IMR-90 (cell line): ENCODE data around the gene DPH6. TPM values are rescaled to one million over a fixed set of nuclear protein-coding genes. Genes with fewer than 3 reads are reported as not detected.

ENCODE experiments used
- ATAC-seq: fragments of 200-7000 bp; cut with Tn5 transposase; 2 replicates; pipeline ENCODE4 v1.9.1; 2020; ENCODE audit warnings: low read depth, mild to moderate bottlenecking, moderate library complexity
- BruUV-seq: library from RNA; stranded (reverse); fragments of 400-500 nt; replicated peaks from 2 replicates; lab custom pipeline; 2021; lab: Mats Ljungman, UMichigan
- CTCF ChIA-PET: fragments of 300-600 bp; formaldehyde crosslinking; extraction: SDS; loops from one replicate; lab custom pipeline; 2021; ENCODE audit warnings: antibody characterized with exemption; lab: Yijun Ruan, JAX
- POLR2A ChIA-PET: fragments of 300-600 bp; sonication (Branson Sonifier 250); formaldehyde crosslinking; loops from one replicate; lab custom pipeline; 2022; ENCODE audit warnings: antibody characterized with exemption; ENCODE audit not compliant: unreplicated experiment; lab: Charles Lee
- DNase-seq: peaks from one replicate; pipeline ENCODE4 v3.0.0; 2013
- H2AFZ ChIP-seq: replicated peaks from 2 replicates; pipeline ENCODE3; 2013; ENCODE audit warnings: low read length, mild to moderate bottlenecking; ENCODE audit not compliant: poor library complexity
- H2AK5ac ChIP-seq: 2 replicates; pipeline ENCODE4 v1.6.1; 2013; ENCODE audit warnings: low read depth, low read length, inconsistent platforms
- H2AK9ac ChIP-seq: replicated peaks from 2 replicates; pipeline ENCODE3; 2013; ENCODE audit warnings: mild to moderate bottlenecking, low read depth, low read length, moderate library complexity; ENCODE audit not compliant: poor library complexity
- H2BK120ac ChIP-seq: 2 replicates; pipeline ENCODE4 v1.6.1; 2013; ENCODE audit warnings: low read depth, low read length, inconsistent platforms
- H2BK15ac ChIP-seq: 3 replicates; pipeline ENCODE4 v1.6.1; 2013; ENCODE audit warnings: low read depth, low read length, inconsistent platforms
- H2BK20ac ChIP-seq: 2 replicates; pipeline ENCODE4 v1.6.1; 2013; ENCODE audit warnings: low read depth, mild to moderate bottlenecking, inconsistent platforms, low read length, moderate library complexity
- H2BK5ac ChIP-seq: 2 replicates; pipeline ENCODE4 v1.6.1; 2013; ENCODE audit warnings: mild to moderate bottlenecking, low read depth, low read length, inconsistent platforms; ENCODE audit not compliant: poor library complexity, severe bottlenecking
- H3K14ac ChIP-seq: replicated peaks from 2 replicates; pipeline ENCODE4 v1.6.1; 2013; ENCODE audit warnings: low read depth, low read length, inconsistent platforms
- H3K18ac ChIP-seq: 2 replicates; pipeline ENCODE4 v1.6.1; 2013; ENCODE audit warnings: low read depth, low read length, control low read depth
- H3K23ac ChIP-seq: 2 replicates; pipeline ENCODE4 v1.6.1; 2013; ENCODE audit warnings: low read depth, low read length, inconsistent platforms
- H3K27ac ChIP-seq: 2 replicates; pipeline ENCODE4 v1.5.1; 2013; ENCODE audit warnings: mild to moderate bottlenecking, control low read depth, low read length; ENCODE audit not compliant: insufficient read depth
- H3K27me3 ChIP-seq: 2 replicates; pipeline ENCODE4 v1.6.1; 2013; ENCODE audit warnings: low read length; ENCODE audit not compliant: control insufficient read depth, insufficient read depth
- H3K36me3 ChIP-seq: 2 replicates; pipeline ENCODE4 v1.6.1; 2013; ENCODE audit warnings: low read length, mixed read lengths; ENCODE audit not compliant: control insufficient read depth, insufficient read depth
- H3K4ac ChIP-seq: 2 replicates; pipeline ENCODE4 v1.6.1; 2013; ENCODE audit warnings: low read depth, low read length, inconsistent platforms
- H3K4me1 ChIP-seq: 2 replicates; pipeline ENCODE4 v1.6.1; 2013; ENCODE audit warnings: low read length, mixed read lengths; ENCODE audit not compliant: control insufficient read depth, insufficient read depth
- H3K4me2 ChIP-seq: 2 replicates; pipeline ENCODE4 v1.6.1; 2013; ENCODE audit warnings: low read depth, mild to moderate bottlenecking, control low read depth, low read length, moderate library complexity
- H3K4me3 ChIP-seq: 2 replicates; pipeline ENCODE4 v1.5.1; 2013; ENCODE audit warnings: low read depth, mild to moderate bottlenecking, control low read depth, low read length, moderate library complexity; ENCODE audit not compliant: insufficient read depth
- H3K56ac ChIP-seq: 2 replicates; pipeline ENCODE4 v1.6.1; 2013; ENCODE audit warnings: low read length, inconsistent platforms; ENCODE audit not compliant: insufficient read depth; ENCODE audit errors: extremely low read depth
- H3K79me1 ChIP-seq, 2 experiments: 2 replicates each; pipeline ENCODE4 v1.6.1; 2013; ENCODE audit warnings: low read length in 2 of 2, inconsistent platforms in 1 of 2, low read depth in 1 of 2
- H3K9ac ChIP-seq: 2 replicates; pipeline ENCODE4 v1.6.1; 2013; ENCODE audit warnings: low read depth, low read length, control low read depth
- H3K9me1 ChIP-seq: 2 replicates; pipeline ENCODE4 v1.6.1; 2013; ENCODE audit warnings: low read length, inconsistent platforms; ENCODE audit not compliant: insufficient read depth
- H3K9me3 ChIP-seq: 2 replicates; pipeline ENCODE4 v1.6.1; 2013; ENCODE audit warnings: low read length; ENCODE audit not compliant: control insufficient read depth, insufficient read depth
- H4K20me1 ChIP-seq: 2 replicates; pipeline ENCODE4 v1.6.1; 2013; ENCODE audit warnings: low read length, inconsistent platforms; ENCODE audit not compliant: insufficient read depth
- H4K5ac ChIP-seq: 2 replicates; pipeline ENCODE4 v1.6.1; 2013; ENCODE audit warnings: mild to moderate bottlenecking, low read depth, low read length, control low read depth
- H4K8ac ChIP-seq, 2 experiments: 2 replicates each; pipeline ENCODE4 v1.6.1; 2013; ENCODE audit warnings: low read depth in 2 of 2, low read length in 2 of 2, control low read depth in 1 of 2, inconsistent platforms in 1 of 2
- H4K91ac ChIP-seq: 2 replicates; pipeline ENCODE4 v1.6.1; 2013; ENCODE audit warnings: low read depth, low read length, inconsistent platforms; ENCODE audit not compliant: insufficient read depth
- BHLHE40 ChIP-seq: fragments of 150-350 bp; IDR thresholded peaks from 2 replicates; pipeline ENCODE4 v1.6.1; 2016; ENCODE audit warnings: mild to moderate bottlenecking, low read depth, low read length
- CHD1 ChIP-seq: IDR thresholded peaks from 2 replicates; pipeline ENCODE4 v1.6.1; 2012; ENCODE audit warnings: low read depth, low read length, improper control_type of control experiment
- FOS ChIP-seq: fragments of 150-350 bp; IDR thresholded peaks from 2 replicates; pipeline ENCODE4 v1.6.1; 2016; ENCODE audit warnings: low read depth, low read length
- MAFK ChIP-seq: IDR thresholded peaks from 2 replicates; pipeline ENCODE4 v1.6.1; 2012; ENCODE audit warnings: low read depth, low read length, improper control_type of control experiment
- MAZ ChIP-seq: IDR thresholded peaks from 2 replicates; pipeline ENCODE4 v1.6.1; 2012; ENCODE audit warnings: low read depth, mild to moderate bottlenecking, low read length, improper control_type of control experiment, moderate library complexity, borderline replicate concordance
- NFE2L2 ChIP-seq: fragments of 150-350 bp; IDR thresholded peaks from 2 replicates; pipeline ENCODE4 v1.6.1; 2016; ENCODE audit warnings: low read depth, mild to moderate bottlenecking, low read length
- POLR2A ChIP-seq: IDR thresholded peaks from 2 replicates; pipeline ENCODE4 v1.6.1; 2012; ENCODE audit warnings: mild to moderate bottlenecking, low read depth, low read length
- RAD21 ChIP-seq: IDR thresholded peaks from 2 replicates; pipeline ENCODE4 v1.6.1; 2012; ENCODE audit warnings: low read length, improper control_type of control experiment
- RCOR1 ChIP-seq: IDR thresholded peaks from 2 replicates; pipeline ENCODE4 v1.6.1; 2012; ENCODE audit warnings: mild to moderate bottlenecking, low read length, improper control_type of control experiment; ENCODE audit not compliant: insufficient replicate concordance
- RFX5 ChIP-seq: IDR thresholded peaks from 2 replicates; pipeline ENCODE4 v1.8.0; 2012; ENCODE audit warnings: low read depth, mild to moderate bottlenecking, low read length, moderate library complexity
- WGBS, 2 experiments: methylation state at CpG; one replicate each; pipeline versions ENCODE4 v1.1.5 to v1.1.7; 2013; ENCODE audit warnings: missing lambda C conversion rate in 2 of 2; ENCODE audit not compliant: insufficient read length in 1 of 2; ENCODE audit errors: extremely low coverage in 2 of 2; 5-methylcytosine and 5-hydroxymethylcytosine counted together
- dilution Hi-C: fragments of 300-500 bp; cut with HindIII; formaldehyde crosslinking; loops from one replicate; pipeline ENCODE4 v1.14.3; 2018; ENCODE audit warnings: low sequenced_read_pairs; ENCODE audit not compliant: unreplicated experiment
- in situ Hi-C: fragments of 300-500 bp; cut with MboI; formaldehyde crosslinking; loops from 3 replicates; pipeline ENCODE4 v1.14.3; 2019; ENCODE audit warnings: low sequenced_read_pairs, inconsistent platforms, mixed read lengths
- intact Hi-C: fragments of 100-400 bp; cut with micrococcal nuclease; formaldehyde crosslinking; loops from 2 replicates; pipeline ENCODE4 v1.10.0; 2022
- polyA plus RNA-seq, 3 experiments: library from polyadenylated mRNA; depleted of rRNA; stranded (reverse); fragments of >200 nt; gene quantifications; 2 replicates each; pipeline ENCODE4 v1.2.3, GENCODE V29; 2012; ENCODE audit warnings: low replicate concordance in 1 of 3
- total RNA-seq: library from RNA; depleted of rRNA; stranded (reverse); fragments of >200 nt; gene quantifications from 2 replicates; pipeline ENCODE4 v1.2.3, GENCODE V29; 2012
- TF ChIP-seq, protein P1 (sequence below): fragments of 150-350 bp; IDR thresholded peaks from 2 replicates; pipeline ENCODE4 v1.6.1; 2017; ENCODE audit warnings: mild to moderate bottlenecking, antibody characterized with exemption, low read length, low read depth
- TF ChIP-seq, protein P2 (sequence below): fragments of 150-350 bp; IDR thresholded peaks from 2 replicates; pipeline ENCODE4 v1.6.1; 2016; ENCODE audit warnings: low read depth, mild to moderate bottlenecking, low read length, moderate library complexity, borderline replicate concordance
- TF ChIP-seq, protein P3 (sequence below): conservative IDR thresholded peaks from 2 replicates; pipeline ENCODE4 v1.5.1; 2012; ENCODE audit warnings: mild to moderate bottlenecking, low read depth, low read length, improper control_type of control experiment

Gene DPH6
- total and polyA plus RNA-seq, 2 of the 4 experiments (the other 2 are of a cell fraction): 6.1 to 8.1 TPM

DNA sequence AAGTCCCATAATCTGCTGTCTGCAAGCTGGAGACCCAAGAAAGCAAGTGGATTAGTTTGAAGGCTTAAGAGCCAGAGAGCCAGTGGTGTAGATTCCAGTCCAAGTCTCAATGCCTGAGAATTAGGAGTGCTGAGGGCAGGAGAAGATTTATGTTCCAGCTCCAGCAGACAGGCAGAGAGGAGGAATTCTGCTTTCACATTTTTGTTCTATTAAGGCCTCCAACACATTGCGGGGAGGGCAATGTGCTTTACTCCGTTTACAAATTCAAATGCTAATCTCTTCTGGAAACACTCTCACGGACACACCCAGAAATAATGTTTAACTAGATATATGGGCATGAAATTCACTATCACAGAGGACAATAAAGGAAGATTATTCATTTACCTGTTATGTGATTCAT lies 54.0 kb downstream of the DPH6 start:
- CTCF ChIA-PET: interaction anchor here (1.8 kb wide), 1 partner anchor 48 kb away, joined by 4 read pairs; no protein-coding TSS in a partner anchor

More for the DNA sequence above, 54.0 kb downstream of the DPH6 start:
- ATAC-seq (no peak), DNase-seq (no peak)
- H2AK5ac ChIP-seq: no peak overlapping the region
- H3K23ac ChIP-seq: no peak overlapping the region
- H3K79me1 ChIP-seq: no peaks in the 10 kb centered on the region; a peak in 1 of 4 replicates
- H4K5ac ChIP-seq: no peak overlapping the region
- H2BK20ac ChIP-seq: no peak overlapping the region
- no peaks in the 10 kb centered on the region for H3K9me1 ChIP-seq
- no peak overlapping the region for H3K4me3 ChIP-seq
- no peak overlapping the region for H4K91ac ChIP-seq
- H3K27ac ChIP-seq: no peak overlapping the region
- no peak overlapping the region for H2BK120ac ChIP-seq
- no peak overlapping the region for H3K56ac ChIP-seq
- dilution Hi-C loops (no loop called here), in situ Hi-C loops (no loop called here), intact Hi-C loops (no loop called here)
- peaks cover 3% of the 10 kb centered on the region; the same call in 1 of the 2 replicates for H3K9me3 ChIP-seq
- no peak overlapping the region for H3K9ac ChIP-seq
- no CpG with 5 or more reads among the region's 3 CpGs for WGBS, 2 experiments
- H3K27me3 ChIP-seq: no peaks in the 10 kb centered on the region
- no peaks in the 10 kb centered on the region for H3K4me1 ChIP-seq
- TF ChIP-seq, protein P1, sequence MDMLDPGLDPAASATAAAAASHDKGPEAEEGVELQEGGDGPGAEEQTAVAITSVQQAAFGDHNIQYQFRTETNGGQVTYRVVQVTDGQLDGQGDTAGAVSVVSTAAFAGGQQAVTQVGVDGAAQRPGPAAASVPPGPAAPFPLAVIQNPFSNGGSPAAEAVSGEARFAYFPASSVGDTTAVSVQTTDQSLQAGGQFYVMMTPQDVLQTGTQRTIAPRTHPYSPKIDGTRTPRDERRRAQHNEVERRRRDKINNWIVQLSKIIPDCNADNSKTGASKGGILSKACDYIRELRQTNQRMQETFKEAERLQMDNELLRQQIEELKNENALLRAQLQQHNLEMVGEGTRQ: no peak
- TF ChIP-seq MAZ (no peak), MAFK (no peak), POLR2A (no peak), RFX5 (no peak), RCOR1 (no peak), FOS (no peak), NFE2L2 (no peak), BHLHE40 (no peak), RAD21 (no peak), CHD1 (no peak)
- TF ChIP-seq, protein P2, sequence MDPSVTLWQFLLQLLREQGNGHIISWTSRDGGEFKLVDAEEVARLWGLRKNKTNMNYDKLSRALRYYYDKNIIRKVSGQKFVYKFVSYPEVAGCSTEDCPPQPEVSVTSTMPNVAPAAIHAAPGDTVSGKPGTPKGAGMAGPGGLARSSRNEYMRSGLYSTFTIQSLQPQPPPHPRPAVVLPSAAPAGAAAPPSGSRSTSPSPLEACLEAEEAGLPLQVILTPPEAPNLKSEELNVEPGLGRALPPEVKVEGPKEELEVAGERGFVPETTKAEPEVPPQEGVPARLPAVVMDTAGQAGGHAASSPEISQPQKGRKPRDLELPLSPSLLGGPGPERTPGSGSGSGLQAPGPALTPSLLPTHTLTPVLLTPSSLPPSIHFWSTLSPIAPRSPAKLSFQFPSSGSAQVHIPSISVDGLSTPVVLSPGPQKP: no peak
- TF ChIP-seq, protein P3, sequence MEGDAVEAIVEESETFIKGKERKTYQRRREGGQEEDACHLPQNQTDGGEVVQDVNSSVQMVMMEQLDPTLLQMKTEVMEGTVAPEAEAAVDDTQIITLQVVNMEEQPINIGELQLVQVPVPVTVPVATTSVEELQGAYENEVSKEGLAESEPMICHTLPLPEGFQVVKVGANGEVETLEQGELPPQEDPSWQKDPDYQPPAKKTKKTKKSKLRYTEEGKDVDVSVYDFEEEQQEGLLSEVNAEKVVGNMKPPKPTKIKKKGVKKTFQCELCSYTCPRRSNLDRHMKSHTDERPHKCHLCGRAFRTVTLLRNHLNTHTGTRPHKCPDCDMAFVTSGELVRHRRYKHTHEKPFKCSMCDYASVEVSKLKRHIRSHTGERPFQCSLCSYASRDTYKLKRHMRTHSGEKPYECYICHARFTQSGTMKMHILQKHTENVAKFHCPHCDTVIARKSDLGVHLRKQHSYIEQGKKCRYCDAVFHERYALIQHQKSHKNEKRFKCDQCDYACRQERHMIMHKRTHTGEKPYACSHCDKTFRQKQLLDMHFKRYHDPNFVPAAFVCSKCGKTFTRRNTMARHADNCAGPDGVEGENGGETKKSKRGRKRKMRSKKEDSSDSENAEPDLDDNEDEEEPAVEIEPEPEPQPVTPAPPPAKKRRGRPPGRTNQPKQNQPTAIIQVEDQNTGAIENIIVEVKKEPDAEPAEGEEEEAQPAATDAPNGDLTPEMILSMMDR: no peak
- no peak overlapping the region for H4K8ac ChIP-seq
- no peak overlapping the region for H2AFZ ChIP-seq
- H2BK15ac ChIP-seq: no peak overlapping the region
- BruUV-seq: no TSS peak
- H2AK9ac ChIP-seq: no peak overlapping the region
- H3K14ac ChIP-seq: no peak overlapping the region
- H3K36me3 ChIP-seq: 0 out of 2 replicates have a peak, but pooled peaks cover 1% of the 10 kb centered on the region
- H3K18ac ChIP-seq: no peak overlapping the region
- H2BK5ac ChIP-seq: no peak overlapping the region
- H4K20me1 ChIP-seq: no peaks in the 10 kb centered on the region
- no peak overlapping the region for H3K4me2 ChIP-seq
- POLR2A ChIA-PET: no interaction called here
- H3K4ac ChIP-seq: no peak overlapping the region
